Natural killer cell treated with Interleukin-12 subunit alpha and Interleukin-12 subunit beta and Interleukin-15 and Interleukin-18, amount 100 ng/mL, for 72 hours (primary cell): ENCODE measurements around the gene ARHGAP5. TPM values are rescaled to one million over a fixed set of nuclear protein-coding genes. Genes with fewer than 3 reads are reported as not detected.

Source experiments
- ATAC-seq, 2 donors: fragments of 150-1000 bp; cut with Tn5 transposase in 1 of 2; sonication (Bioruptor Pico), chemical (Tn5 transposase) in 1 of 2; 2 replicates each; pipeline ENCODE4 v1.10.0; 2021
- DNase-seq: peaks from one replicate; pipeline ENCODE4 v3.0.0; 2022; ENCODE audit warnings: low spot score
- H3K27ac Mint-ChIP-seq, 2 donors: 1 replicate in 1 of 2; 2 replicates in 1 of 2; pipeline ENCODE4 v1.8.0; 2022; ENCODE audit warnings: mixed read lengths in 2 of 2, mild to moderate bottlenecking in 1 of 2, moderate library complexity in 1 of 2
- H3K27me3 Mint-ChIP-seq, 2 donors: 1 replicate in 1 of 2; 2 replicates in 1 of 2; pipeline ENCODE4 v1.8.0; 2022; ENCODE audit warnings: mixed read lengths in 2 of 2
- H3K36me3 Mint-ChIP-seq: one replicate; pipeline ENCODE4 v1.8.0; 2022; ENCODE audit warnings: mixed read lengths
- H3K4me1 Mint-ChIP-seq, 2 donors: 1 replicate in 1 of 2; 2 replicates in 1 of 2; pipeline ENCODE4 v1.8.0; 2022; ENCODE audit warnings: low read depth in 2 of 2, mixed read lengths in 2 of 2, mild to moderate bottlenecking in 1 of 2
- H3K4me3 Mint-ChIP-seq: one replicate; pipeline ENCODE4 v1.8.0; 2022; ENCODE audit warnings: mixed read lengths
- H3K9me3 Mint-ChIP-seq: 2 replicates; pipeline ENCODE4 v1.8.0; 2022; ENCODE audit warnings: mixed read lengths
- total RNA-seq, 2 donors: library from RNA; stranded (reverse); gene quantifications; one replicate each; pipeline ENCODE4 v1.2.3, GENCODE V29; 2022

Gene ARHGAP5
- total RNA-seq, 2 donors from 2014 or later: 25.9 to 26.9 TPM

- Mint-ChIP-seq H3K4me1 (peaks cover 27 to 28% of the 10 kb centered on the region in 2 donors), H3K4me3 (no peak overlapping the region), H3K36me3 (no peaks in the 10 kb centered on the region), H3K9me3 (no peaks in the 10 kb centered on the region), H3K27ac (no peak overlapping the region), H3K27me3 (peaks cover 25 to 34% of the 10 kb centered on the region in 2 donors)
- no peak for ATAC-seq
- no peak for DNase-seq
Observed at GRCh38 chr14:32205984-32206383, 128.9 kb downstream of the ARHGAP5 start.

GRCh38 chr14:32206552-32206951, 129.4 kb downstream of the ARHGAP5 start:
- ATAC-seq (no peak), DNase-seq (no peak)
- Mint-ChIP-seq H3K4me3 (no peak overlapping the region), H3K27me3 (peaks cover 25 to 34% of the 10 kb centered on the region in 2 donors), H3K9me3 (no peaks in the 10 kb centered on the region), H3K27ac (no peak overlapping the region), H3K4me1 (peaks cover 26% of the 10 kb centered on the region in 2 donors), H3K36me3 (no peaks in the 10 kb centered on the region)

GRCh38 chr14:32208490-32208889, 131.4 kb downstream of the ARHGAP5 start:
- H3K27ac Mint-ChIP-seq: no peak overlapping the region
- peaks cover 8 to 9% of the 10 kb centered on the region in 2 donors for H3K4me1 Mint-ChIP-seq
- H3K4me3 Mint-ChIP-seq: no peak overlapping the region
- peaks cover 28 to 40% of the 10 kb centered on the region in 2 donors for H3K27me3 Mint-ChIP-seq
- no peaks in the 10 kb centered on the region for H3K9me3 Mint-ChIP-seq
- DNase-seq: no peak
- H3K36me3 Mint-ChIP-seq: no peaks in the 10 kb centered on the region
- ATAC-seq: no peak

Other genes with a start within 250 kb of the ARHGAP5 start
- gene RNU6-7, start 124.7 kb downstream of the ARHGAP5 start, total RNA-seq: not detected
- not detected for gene RNU6-8, start 126.0 kb downstream of the ARHGAP5 start, total RNA-seq